Muscle of back (tissue), 11 donors: ENCODE results near the gene ZFYVE27. TPM values are rescaled to one million over a fixed set of nuclear protein-coding genes. Genes with fewer than 3 reads are reported as not detected.
A peak's percentile ranks its signal among the peaks of the same experiment; 100 is the strongest.

Source experiments
- DNase-seq, 3 donors: peaks; one replicate each; pipeline versions ENCODE4 v3.0.0 to v3.0.0-alpha.2; 2013
- polyA plus RNA-seq, 10 donors: library from polyadenylated mRNA; unstranded; fragments of 120-200 nt; gene quantifications; one replicate each; pipeline ENCODE4 v1.2.1, GENCODE V29; 2013; ENCODE audit not compliant: insufficient read length in 10 of 10

The ZFYVE27 gene
- polyA plus RNA-seq, 10 donors, result 8.6 to 19.1 (median 11.2) TPM

DNA sequence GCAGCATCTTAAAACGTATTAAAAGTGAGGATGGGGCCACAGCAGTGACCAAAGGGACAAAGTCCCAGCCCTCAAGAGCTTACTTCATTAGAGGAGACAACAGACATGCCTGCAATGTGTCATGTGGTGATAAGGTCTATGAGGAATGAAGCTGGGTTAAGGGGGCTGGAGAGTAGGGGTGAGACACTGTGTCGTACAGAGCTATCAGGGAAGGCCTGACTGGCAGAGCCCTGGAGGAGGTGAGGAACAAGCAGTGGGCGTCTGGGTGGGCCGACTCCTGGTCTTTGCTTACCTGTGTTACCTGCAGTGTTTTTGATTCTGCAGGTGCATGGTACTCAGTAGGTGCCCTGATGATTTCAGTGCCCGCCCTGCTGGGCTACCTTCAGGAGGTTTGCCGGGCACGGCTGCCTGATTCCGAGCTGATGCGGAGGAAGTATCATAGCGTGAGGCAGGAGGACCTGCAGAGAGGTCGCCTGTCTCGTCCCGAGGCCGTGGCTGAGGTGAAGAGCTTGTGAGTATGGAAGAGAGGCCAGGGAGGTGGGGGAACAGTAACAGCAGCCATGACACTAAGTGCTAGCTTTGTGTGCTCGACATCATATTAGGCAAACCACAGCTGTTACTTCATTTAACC, 7.6 kb downstream of the ZFYVE27 start:
- no peak for DNase-seq

DNA sequence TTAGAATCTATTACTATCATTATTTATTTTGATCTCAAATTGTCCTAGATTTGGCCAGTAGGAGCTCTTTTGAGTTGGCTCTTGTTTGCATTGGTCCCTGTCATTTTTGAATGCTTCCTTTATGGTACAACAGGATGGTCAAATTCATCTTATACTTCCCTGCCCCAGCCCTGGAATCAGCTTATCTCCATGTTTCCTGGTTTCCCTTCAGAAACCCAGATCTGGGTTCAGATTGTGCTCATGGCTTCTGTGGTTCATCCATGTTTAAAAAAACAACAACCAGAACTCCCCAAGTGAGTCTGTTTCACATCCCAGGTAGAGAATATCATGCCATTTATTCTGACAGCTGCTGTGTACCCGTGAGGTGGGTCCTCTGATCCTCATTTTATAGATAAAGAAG, 10.6 kb downstream of the ZFYVE27 start:
- no peak for DNase-seq

DNA sequence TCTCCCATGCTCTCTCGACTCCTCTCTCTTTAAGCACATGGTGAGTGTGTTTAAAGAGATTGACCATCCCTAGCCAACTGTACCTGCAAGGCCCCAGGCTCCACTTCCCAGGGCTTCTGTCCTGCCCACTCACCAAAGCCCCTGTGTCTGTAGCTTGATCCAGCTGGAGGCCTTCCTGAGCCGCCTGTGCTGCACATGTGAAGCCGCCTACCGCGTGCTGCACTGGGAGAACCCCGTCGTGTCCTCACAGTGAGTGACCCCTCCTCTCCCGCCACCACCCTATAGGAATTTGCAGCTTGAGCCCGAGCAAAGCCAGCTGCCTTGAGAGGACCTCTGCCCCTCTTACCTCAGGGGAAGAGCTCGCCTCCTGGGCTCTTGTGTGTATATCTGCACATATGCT, 11.2 kb downstream of the ZFYVE27 start:
- DNase-seq, result no peak

DNA sequence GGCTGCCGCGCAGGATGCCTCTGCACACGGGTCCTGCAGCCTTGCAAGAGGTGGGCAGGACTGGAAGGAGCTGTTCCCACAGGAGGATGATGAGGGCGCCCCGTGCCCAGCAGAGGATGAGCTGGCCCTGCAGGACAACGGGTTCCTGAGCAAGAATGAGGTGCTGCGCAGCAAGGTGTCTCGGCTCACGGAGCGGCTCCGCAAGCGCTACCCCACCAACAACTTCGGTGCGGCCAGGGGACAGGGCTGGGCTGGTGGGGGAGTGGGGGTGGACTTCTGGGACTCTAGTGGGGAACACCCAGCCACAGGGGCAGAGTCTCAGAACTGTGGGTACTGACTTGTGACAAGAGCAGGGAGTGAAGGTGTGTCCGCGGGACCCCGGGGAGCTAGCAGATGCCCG, 16.0 kb downstream of the ZFYVE27 start:
- DNase-seq, result no peak

DNA sequence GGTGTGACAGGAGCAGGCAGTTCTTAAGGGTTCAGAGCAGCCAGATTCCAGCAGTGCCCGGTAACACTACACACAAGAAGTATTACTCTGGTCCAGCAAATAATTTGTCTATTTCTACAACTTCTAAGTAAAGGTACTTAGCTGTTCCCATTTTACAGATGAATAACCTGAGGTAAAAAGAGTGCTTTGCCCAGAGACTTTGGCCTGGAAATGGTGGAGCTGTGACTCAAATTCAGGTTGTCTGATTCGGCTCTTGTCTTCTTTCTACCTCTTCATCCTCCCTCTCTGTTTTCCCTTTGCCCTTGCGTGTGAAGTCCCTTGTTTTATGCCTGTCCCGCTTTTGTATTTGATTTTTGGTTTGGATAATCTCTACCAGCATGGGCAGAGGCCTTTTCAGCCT, 17.8 kb downstream of the ZFYVE27 start:
- no peak for DNase-seq

DNA sequence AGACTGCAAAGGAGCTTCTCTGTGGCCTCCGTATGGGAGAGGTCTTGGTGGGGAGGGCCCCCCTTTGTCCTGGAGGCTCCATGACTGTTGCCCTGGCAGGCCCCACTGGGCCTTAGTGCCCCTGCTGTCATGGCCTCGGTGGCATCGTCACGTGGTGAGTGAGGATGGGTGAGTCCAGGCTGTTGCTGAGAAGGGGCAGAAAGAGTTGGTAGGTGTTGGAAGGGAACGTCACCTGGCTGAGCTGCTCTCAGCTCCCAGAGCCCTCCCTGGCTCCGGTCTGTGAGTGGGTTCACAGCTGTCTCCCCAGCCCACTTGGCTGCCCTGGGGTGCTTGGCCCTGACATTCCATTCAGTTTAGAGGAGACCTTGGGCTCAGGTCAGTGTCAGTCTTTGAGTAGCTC, 18.8 kb downstream of the ZFYVE27 start:
- no peak for DNase-seq

DNA sequence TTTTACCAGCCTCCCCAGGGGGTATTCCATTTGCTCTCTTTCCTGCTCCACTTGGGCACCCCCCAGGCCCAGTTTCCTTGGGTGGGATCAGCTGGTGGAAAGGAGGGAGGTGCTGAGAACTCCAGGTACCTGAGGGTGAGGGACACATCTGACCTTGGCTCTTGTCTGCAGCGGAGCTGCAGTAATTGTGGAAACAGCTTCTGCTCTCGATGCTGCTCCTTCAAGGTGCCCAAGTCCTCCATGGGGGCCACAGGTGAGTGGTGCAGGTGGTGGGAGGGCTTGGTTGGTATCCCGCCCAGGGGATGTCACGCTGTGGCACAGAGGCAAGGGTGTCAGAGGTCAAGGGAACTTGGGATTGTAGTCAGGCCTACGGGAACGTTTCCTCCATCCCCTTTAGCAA, 20.5 kb downstream of the ZFYVE27 start:
- DNase-seq, result no peak

DNA sequence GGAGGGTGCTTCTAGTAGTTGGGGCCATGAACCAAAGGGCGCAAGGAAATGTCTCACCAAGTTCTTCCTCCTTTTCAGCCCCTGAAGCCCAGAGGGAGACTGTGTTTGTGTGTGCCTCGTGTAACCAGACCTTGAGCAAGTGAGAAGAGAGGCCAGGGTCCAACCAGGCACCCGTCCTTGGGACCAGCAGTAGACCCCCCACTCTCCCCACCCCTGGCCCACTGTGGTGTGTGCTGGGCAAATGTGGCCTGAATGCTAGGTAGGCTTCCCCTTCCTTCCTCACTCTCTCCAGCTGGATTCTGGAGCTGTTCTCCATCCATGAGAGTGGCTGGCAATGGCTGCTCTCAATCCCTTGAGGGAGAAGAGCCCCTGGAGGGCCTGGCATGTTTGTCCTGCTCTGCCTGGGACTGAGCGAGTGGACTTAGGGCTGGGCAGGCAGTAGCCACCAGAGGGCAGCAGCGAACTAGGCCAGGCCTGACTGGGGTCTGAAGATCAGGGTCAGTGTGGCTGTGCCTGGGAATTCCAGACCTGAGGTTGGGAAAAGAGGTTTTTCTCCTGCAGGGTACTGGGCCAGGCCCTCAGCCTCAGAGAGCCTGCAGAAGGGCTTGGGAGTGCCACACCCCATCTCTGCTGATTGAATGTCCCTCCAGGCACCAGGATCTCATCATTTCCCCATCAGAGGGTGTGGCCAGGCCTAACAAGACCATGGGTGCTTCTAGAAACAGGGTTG, 22.4 kb downstream of the ZFYVE27 start:
- peak; percentile 29 to 74 (median 52) for DNase-seq

DNA sequence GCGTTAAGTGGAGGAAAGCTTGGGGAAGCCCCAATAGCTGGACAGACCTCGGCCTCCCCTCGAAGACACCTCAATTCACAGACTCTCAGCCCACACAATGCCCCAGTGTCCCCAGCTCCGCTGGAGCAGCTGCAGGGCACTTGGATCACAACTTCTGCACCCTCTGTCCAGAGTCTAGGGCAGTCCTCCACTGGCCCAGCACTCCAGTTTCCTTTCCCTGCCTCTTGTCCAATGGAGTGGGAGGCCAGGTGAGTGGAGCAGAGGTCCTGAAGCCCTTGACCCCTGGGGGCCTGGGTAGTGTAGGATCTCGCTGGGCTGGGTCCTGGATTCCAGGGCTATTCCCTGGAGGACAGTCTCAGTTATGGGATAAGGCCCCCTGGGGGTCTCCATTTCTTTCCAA, 23.0 kb downstream of the ZFYVE27 start:
- no peak for DNase-seq

DNA sequence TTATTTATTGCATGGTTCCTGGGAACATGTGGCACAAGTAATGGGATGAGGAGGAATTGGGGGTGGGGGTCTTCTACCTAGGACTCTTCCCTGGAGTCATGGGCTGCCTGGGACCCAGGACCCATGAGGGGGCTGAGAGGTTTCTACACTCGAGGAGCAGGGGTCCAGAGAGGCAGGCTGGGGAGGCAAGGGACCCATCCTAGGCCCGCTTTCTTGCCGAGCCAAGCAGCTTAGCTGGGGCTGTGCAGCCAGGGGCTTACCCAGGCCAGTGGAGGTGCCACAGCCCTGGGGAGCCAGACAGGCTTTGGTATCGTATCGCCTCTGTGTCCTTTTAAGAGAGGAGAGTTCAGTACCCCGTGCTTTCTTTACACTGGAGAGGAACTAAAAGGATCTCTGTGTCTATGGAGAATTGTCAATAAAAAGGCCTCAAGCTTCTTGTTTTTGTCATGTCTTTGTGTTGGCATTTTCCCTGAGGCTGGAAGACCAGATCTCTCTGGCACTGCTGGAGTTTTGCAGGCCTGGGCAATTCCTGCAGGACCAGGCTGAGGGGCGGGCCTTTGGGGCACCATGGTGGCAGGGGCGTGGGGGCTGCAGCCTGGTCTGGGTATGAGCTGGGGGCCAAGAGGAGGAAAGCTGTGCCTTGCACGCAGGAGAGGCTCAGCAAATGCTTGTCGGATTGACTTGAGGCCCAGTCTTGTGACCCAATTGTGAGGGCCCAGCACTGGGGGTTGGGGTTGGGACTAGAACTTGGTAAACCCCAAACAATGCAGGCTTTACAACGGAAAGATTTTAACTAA, 23.7 kb downstream of the ZFYVE27 start:
- no peak for DNase-seq

DNA sequence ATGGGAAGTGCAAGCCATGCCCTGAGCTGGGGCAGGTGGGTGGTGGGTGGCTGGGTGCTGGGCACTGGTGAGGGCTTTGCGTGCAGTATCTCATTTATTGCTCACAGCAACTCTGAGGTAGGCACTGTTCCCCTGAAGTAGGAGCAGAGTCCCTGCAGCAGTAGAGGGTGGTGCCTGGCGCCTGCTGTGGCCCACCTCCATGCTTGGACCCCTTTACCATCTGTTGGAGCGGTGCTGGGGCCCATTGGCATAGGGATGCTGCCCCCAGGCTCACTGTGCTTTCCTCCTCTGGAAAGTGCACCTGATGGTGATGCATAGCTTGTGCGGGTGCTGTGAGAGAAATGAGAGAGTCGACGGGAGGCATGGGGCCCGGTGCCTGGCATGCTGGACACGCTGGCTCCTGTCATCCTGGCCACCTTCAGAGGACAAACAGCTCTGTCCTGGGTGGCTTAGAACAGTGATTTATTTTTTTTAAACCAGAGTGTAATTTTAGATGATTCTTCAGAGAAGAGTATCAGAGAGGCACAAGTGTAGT, 24.5 kb downstream of the ZFYVE27 start:
- DNase-seq, result no peak

DNA sequence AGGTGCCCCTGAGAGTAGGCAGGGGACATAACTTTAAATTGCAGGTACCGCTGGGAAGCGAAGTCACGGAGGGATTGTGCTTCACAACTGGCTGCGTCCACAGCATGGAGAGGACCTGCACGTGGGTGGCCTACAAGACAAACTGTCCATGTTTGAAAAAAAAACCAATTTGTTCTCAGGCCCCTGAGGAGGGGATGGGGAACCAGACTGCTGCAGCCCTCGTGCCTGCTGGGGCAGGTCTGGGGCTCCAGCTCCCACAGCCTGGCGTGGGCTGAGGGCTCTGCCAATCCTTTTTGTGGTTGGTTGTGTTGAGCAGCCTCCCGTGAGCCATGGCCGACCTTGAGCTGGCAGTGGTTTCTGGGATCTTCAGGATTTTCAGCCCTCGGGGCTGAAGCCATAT, 25.1 kb downstream of the ZFYVE27 start:
- no peak for DNase-seq

DNA sequence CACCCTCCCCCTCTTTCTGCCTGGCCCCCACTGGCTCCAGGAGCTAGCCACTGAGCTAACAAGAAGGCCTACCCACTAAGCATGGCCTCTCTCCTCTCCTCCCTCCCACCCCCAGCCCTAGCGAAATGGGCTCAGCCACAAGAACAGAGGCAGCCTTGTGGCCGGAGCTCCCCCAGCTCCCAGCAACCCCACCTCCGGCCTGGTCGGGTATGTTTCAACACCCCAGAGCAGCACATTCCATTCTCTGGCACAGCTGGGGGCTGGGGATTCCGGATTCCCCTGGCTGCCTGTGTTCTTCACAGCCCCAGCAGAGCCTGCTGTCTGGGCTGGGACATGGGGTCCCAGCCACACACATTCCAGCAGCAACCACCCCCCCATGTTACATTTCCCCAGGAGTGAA, 25.9 kb downstream of the ZFYVE27 start:
- no peak for DNase-seq

DNA sequence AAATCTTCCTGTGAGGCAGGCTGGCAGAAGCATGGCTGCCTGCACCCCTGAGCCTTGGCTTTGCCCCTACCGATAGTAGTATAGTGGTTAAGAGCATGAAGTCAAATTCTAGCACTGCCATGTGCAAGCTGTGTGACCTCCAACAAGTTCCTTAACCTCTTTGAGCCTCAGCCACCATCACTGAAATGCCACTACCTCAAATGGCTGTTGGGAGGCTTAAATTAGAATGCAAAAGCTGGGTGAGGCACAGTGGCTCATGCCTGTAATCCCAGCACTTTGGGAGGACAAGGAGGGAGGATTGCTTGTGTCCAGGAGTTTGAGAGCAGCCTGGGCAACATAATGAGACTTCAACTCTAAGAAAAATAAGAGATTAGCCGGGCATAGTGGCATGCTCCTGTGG, 26.5 kb downstream of the ZFYVE27 start:
- DNase-seq, result no peak

DNA sequence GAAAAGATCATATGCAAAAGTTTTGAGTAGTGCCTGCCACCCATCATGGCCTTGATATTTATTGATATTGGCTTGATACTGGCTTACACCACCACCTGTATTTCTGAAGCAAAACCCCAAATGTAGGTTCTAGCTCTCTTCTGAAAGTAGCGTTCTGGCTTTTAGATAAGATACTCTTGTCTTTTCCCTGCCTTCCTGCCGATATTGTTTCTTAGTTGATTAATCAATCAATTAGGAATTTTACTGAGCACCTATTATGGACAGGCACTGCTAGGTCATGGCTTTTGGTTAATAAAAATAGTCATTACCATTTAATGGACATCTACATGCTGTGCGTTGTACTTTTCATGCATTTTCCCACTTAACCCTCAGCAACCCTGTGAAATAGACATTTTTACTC, 27.0 kb downstream of the ZFYVE27 start:
- DNase-seq, result no peak

DNA sequence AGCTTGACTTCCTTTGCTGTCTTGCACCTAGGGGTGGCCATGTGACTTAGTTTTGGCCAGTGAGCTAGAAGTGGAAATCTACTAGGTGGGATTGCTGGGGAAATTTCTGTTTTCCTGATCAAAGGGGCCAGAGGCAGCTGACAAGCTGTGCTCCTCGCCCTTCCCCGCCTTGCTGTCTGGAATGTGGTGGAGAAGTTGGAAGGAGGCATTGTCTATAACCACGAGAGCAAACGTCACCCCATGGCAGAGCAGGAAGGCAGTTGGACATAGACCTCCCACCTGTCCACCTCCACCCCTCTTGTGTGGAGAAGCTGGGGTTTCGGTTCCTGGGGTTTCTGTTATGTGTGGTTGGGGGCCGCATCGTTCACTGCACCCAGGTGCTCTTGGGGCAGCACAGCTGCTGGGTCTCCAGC, 27.6 kb downstream of the ZFYVE27 start:
- DNase-seq, result peak in 1 of 3 donors; percentile 21

DNA sequence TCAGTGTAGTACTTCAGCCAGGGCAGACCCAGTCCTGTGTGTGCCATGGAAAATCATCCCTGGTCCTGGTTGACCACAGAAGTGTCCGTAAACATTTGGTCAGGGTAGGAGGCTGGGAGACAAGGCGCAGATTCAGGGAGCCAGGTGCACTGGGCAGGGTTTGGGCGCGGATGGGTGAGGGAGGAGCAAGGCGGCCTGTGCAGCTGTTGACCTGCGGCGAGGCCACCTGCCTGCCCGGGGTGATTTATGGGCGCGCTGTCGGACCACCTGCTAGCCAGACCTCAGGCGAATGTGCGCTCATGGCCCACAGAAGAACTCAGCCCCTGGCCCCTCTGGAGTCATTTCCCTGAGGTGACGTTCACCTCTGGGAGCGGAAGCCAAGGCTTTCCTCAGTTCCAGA, 28.3 kb downstream of the ZFYVE27 start:
- peak; percentile 31 to 49 (median 34) for DNase-seq

DNA sequence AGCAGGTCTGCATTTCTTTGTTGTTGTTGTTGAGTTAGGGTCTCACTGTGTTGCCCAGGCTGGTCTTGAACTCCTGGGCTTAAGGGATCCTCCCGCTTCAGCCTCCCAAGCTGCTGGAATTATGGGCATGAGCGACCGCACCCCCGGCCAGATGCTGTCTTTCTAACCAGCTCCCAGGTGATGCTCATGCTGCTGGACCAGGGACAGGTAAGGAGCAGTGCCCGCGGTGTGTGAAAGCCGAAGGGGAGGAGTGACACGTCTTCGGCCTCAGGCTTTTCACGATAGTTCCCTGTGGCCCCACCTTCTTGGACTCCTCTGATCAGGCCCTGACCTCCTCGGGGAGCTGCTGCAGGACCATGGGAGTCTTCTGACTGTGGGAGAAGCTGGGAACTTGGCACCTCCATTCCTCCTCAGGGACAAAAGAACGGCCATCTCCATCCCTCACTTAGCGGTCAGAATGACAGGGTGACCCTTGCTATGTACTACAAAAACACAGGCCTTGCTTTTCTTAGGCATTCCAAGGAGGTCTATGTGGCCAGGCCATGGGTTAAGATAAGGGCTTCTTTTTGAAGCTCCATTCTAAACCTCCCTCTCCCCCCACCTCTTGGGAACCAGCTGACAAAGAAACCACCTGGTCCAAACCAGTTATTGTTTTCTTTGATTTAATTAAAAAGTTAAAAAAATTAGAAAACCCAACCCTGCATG, 29.3 kb downstream of the ZFYVE27 start:
- DNase-seq, result no peak

DNA sequence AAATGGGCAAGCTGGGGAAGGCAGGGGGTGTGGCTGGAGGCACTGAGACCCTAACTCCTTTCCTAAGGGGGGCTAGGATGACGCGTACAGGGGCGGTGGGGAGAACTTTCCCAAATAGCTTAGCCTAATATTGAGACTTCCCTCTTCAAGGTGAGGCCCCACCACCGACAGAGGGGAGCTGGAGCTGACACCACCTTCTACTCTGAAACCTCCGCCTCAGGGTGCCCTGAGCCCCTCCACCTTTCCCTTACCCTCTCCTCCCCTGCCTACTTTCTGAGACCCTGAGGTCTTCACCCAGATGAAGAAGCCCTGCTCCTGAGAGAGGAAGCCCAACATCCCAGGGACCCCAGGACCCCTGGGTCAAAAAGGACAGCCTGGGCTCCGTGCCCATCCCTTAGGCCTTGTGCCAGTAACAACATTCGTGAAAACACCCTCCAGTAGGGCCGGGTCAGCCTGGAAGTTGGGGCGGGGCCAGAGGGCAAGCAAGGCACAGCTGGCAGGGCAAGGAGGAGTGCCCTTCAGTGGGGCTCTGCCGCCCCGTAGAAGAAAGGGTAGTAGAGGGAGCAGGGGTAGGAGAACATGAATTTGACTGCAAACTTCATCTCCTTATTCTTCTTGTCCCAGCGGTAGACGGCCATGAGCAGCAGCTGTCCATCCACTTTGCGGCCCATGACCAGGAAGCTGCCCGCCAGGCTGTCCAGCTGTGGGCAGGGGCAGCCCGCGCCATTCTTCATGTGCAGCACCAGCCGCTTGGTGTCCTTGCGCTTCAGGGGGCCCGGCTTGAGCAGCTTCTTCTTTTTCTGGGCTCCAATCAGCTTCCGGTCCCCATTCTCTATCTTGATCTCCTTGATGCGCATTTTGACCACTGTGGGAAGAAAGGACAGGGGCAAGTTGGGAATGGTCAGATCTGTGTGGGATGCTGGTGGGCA, 30.3 kb downstream of the ZFYVE27 start:
- no peak for DNase-seq
